Loucy (cell line): ENCODE results near the gene WDR37.

Experiments used
- CTCF ChIP-seq: fragments of 200-600 bp; sonication (generic); conservative IDR thresholded peaks from 2 replicates; pipeline ENCODE4 v1.5.1; 2014; ENCODE audit warnings: mild to moderate bottlenecking, antibody characterized with exemption, low read length
- EZH2phosphoT487 ChIP-seq: fragments of 200-600 bp; IDR thresholded peaks from 2 replicates; pipeline ENCODE4 v1.6.1; 2018; ENCODE audit warnings: antibody characterized with exemption, mild to moderate bottlenecking, moderate library complexity, borderline replicate concordance

GRCh38 chr10:1171586-1171985 is 115.4 kb downstream of the WDR37 start:
- no peak for TF ChIP-seq CTCF
- no peak for TF ChIP-seq EZH2phosphoT487
